HepG2 (cell line): ENCODE measurements around the gene BRCA2. TPM values are rescaled to one million over a fixed set of nuclear protein-coding genes. Genes with fewer than 3 reads are reported as not detected.

Experiments
- ATF4 ChIP-seq, 2 experiments: fragments of 450-650 bp in 1 of 2; sonication (generic) in 1 of 2; formaldehyde crosslinking; IDR thresholded peaks; 2 replicates each; pipeline versions ENCODE4 v1.5.0 to v1.8.0; 2020 to 2022; ENCODE audit warnings: mild to moderate bottlenecking in 1 of 2, missing genetic modification reagents in 1 of 2
- DMAP1 ChIP-seq: IDR thresholded peaks from 2 replicates; pipeline ENCODE4 v1.6.1; 2016
- FIP1L1 ChIP-seq: fragments of 200-400 bp; formaldehyde crosslinking; IDR thresholded peaks from 2 replicates; pipeline ENCODE4 v1.6.1; 2018; ENCODE audit warnings: low read depth, mild to moderate bottlenecking, low read length, moderate library complexity, borderline replicate concordance; ENCODE audit not compliant: insufficient read depth
- GMEB2 ChIP-seq: IDR thresholded peaks from 2 replicates; pipeline ENCODE4 v1.6.1; 2016; ENCODE audit warnings: missing biosample characterization, missing genetic modification reagents, low read depth
- ISX ChIP-seq: sonication (generic); formaldehyde crosslinking; conservative IDR thresholded peaks from 2 replicates; pipeline ENCODE4 v1.5.0; 2020; ENCODE audit warnings: missing genetic modification reagents
- NFYC ChIP-seq: IDR thresholded peaks from 2 replicates; pipeline ENCODE4 v1.6.1; 2016; ENCODE audit warnings: missing genetic modification reagents, missing compliant biosample characterization
- SOX13 ChIP-seq, 3 experiments: fragments of 450-650 bp in 1 of 3; sonication (generic) in 1 of 3; formaldehyde crosslinking in 1 of 3; IDR thresholded peaks in 2 of 3; conservative IDR thresholded peaks in 1 of 3; 2 replicates each; pipeline versions ENCODE4 v1.5.0 to v1.6.1; 2016 to 2020; ENCODE audit warnings: antibody characterized with exemption in 1 of 3, mild to moderate bottlenecking in 1 of 3, missing compliant biosample characterization in 1 of 3, missing genetic modification reagents in 1 of 3, moderate library complexity in 1 of 3
- TEAD2 ChIP-seq: sonication (generic); formaldehyde crosslinking; IDR thresholded peaks from 2 replicates; pipeline ENCODE4 v1.9.0; 2021; ENCODE audit warnings: missing genetic modification reagents
- ZFP1 ChIP-seq: IDR thresholded peaks from 2 replicates; pipeline ENCODE4 v1.6.1; 2016
- ZNF101 ChIP-seq: sonication (generic); formaldehyde crosslinking; IDR thresholded peaks from 2 replicates; pipeline ENCODE4 v1.4.0; 2020; ENCODE audit warnings: mild to moderate bottlenecking, low read depth, missing genetic modification reagents, borderline replicate concordance
- ZNF225 ChIP-seq: sonication (generic); formaldehyde crosslinking; IDR thresholded peaks from 2 replicates; pipeline ENCODE4 v1.4.0; 2020; ENCODE audit warnings: mild to moderate bottlenecking, missing genetic modification reagents
- ZNF331 ChIP-seq: sonication (generic); formaldehyde crosslinking; IDR thresholded peaks from 2 replicates; pipeline ENCODE4 v1.4.0; 2020; ENCODE audit warnings: missing genetic modification reagents
- ZNF362 ChIP-seq: sonication (generic); formaldehyde crosslinking; IDR thresholded peaks from 2 replicates; pipeline ENCODE4 v1.4.0; 2020; ENCODE audit warnings: missing genetic modification reagents, mild to moderate bottlenecking, borderline replicate concordance
- ZNF510 ChIP-seq: sonication (generic); formaldehyde crosslinking; IDR thresholded peaks from 2 replicates; pipeline ENCODE4 v1.4.0; 2020; ENCODE audit warnings: low read depth, mild to moderate bottlenecking, missing genetic modification reagents
- ZNF550 ChIP-seq: sonication (generic); formaldehyde crosslinking; IDR thresholded peaks from 2 replicates; pipeline ENCODE4 v1.4.0; 2020; ENCODE audit warnings: mild to moderate bottlenecking, missing genetic modification reagents, borderline replicate concordance
- ZNF556 ChIP-seq: sonication (generic); formaldehyde crosslinking; IDR thresholded peaks from 2 replicates; pipeline ENCODE4 v1.4.0; 2020; ENCODE audit warnings: mild to moderate bottlenecking, missing genetic modification reagents, borderline replicate concordance
- ZNF639 ChIP-seq: conservative IDR thresholded peaks from 2 replicates; pipeline ENCODE4 v1.6.1; 2018; ENCODE audit warnings: missing genetic modification reagents
- polyA plus RNA-seq, 8 experiments: library from polyadenylated mRNA; depleted of rRNA in 3 of 8; stranded (reverse) in 7 of 8; unstranded in 1 of 8; fragments of >200 nt; fragmentation: Illumina TruSeq in 4 of 8; extraction: Trizol in 4 of 8; gene quantifications; 2 replicates each; pipeline versions ENCODE4 v1.2.1 to v1.2.3, GENCODE V29; 2011 to 2016; ENCODE audit warnings: low read depth in 4 of 8, missing spikeins in 1 of 8, mixed read lengths in 1 of 8; ENCODE audit not compliant: insufficient read depth in 1 of 8
- total RNA-seq, 5 experiments: library from RNA; depleted of rRNA; stranded (reverse); fragments of >200 nt; fragmentation: Illumina TruSeq; extraction: Trizol; gene quantifications; 2 replicates each; pipeline ENCODE4 v1.2.3, GENCODE V29; 2016; ENCODE audit warnings: low read depth in 1 of 5

The BRCA2 gene
- total and polyA plus RNA-seq, 2 of the 13 experiments (the other 11 are each of a cell fraction or from before 2014, with no cell fraction given) = 3.1 to 24.6 TPM

GRCh38 chr13:32427852-32428580, 112.7 kb downstream of the BRCA2 start, which contains the start of gene N4BP2L1 (continued):
- no peak for TF ChIP-seq SOX13 (IDR thresholded peaks at IDR 0.05)
- TF ChIP-seq SOX13 (CRISPR knock-in tag; conservative IDR thresholded peaks at IDR 0.05 in 1 of 2, IDR thresholded peaks at IDR 0.05 in 1 of 2) = peak in 1 of 2 experiments; percentile 86; a peak in 2 of 4 replicates
- 0 out of 2 replicates have a peak, but pooled peaks have one; percentile 50 for TF ChIP-seq DMAP1 (CRISPR knock-in tag)
- no peak for TF ChIP-seq ZNF510 (CRISPR knock-in tag)
- TF ChIP-seq ATF4 (CRISPR knock-in tag; IDR thresholded peaks at IDR 0.05) = no peak
- no peak for TF ChIP-seq ZNF550 (CRISPR knock-in tag)
- TF ChIP-seq ZNF639 (CRISPR knock-in tag) = no peak; the same call in 1 of the 2 replicates
- TF ChIP-seq ZNF225 = no peak
- peak; percentile 68; the same call in 1 of the 2 replicates for TF ChIP-seq ZNF331
- TF ChIP-seq ZFP1 = 0 out of 2 replicates have a peak, but pooled peaks have one; percentile 57
- no peak for TF ChIP-seq ISX (CRISPR knock-in tag)
- 0 out of 2 replicates have a peak, but pooled peaks have one; percentile 33 for TF ChIP-seq FIP1L1
- peak; percentile 33; the same call in 1 of the 2 replicates for TF ChIP-seq NFYC
- no peak for TF ChIP-seq ZNF101 (CRISPR knock-in tag)
- TF ChIP-seq ZNF556 (CRISPR knock-in tag) = no peak
- TF ChIP-seq GMEB2 = no peak
- no peak for TF ChIP-seq TEAD2
- TF ChIP-seq ZNF362 = no peak
